ENCODE data around the gene SLC2A13. TPM values are rescaled to one million over a fixed set of nuclear protein-coding genes. Genes with fewer than 3 reads are reported as not detected.

Gene SLC2A13
- total and polyA plus RNA-seq, 4 donors: 3.2 to 21.4 (median 7.4) TPM

GRCh38 chr12:39777465-39777864 lies 328.4 kb downstream of the SLC2A13 start:
- Histone ChIP-seq H3K9me3 (ENCODE audit: control insufficient read depth in 4 of 4, insufficient read depth in 3 of 4, low read length in 3 of 4) (no peaks in the 10 kb centered on the region), H3K27me3 (ENCODE audit: control insufficient read depth in 3 of 3, insufficient read depth in 3 of 3, low read length in 2 of 3) (no peaks in the 10 kb centered on the region), H3K9ac (ENCODE audit: insufficient read depth in 1 of 2, low read length in 2 of 2) (no peak overlapping the region), H3K27ac (ENCODE audit: low read depth in 1 of 2, low read length in 1 of 2) (no peak overlapping the region), H3K4me3 (no peak overlapping the region), H3K4me1 (ENCODE audit: control insufficient read depth in 5 of 5, insufficient read depth in 5 of 5, low read length in 5 of 5) (peaks cover 0 to 11% (median 0%) of the 10 kb centered on the region in 5 donors), H3K36me3 (ENCODE audit: control insufficient read depth in 4 of 4, insufficient read depth in 4 of 4, low read length in 4 of 4) (no peaks in the 10 kb centered on the region)
- no peak for ATAC-seq (ENCODE audit: insufficient read depth, low FRiP score)
- TF ChIP-seq CTCF (IDR thresholded peaks at IDR 0.05; ENCODE audit: control extremely low read depth, extremely low read depth): no peak
- no peak for DNase-seq
- 94 to 95% methylated on average over 11 of the region's 11 CpGs for WGBS, 2 donors

- Histone ChIP-seq H3K36me3 (ENCODE audit: control insufficient read depth in 4 of 4, insufficient read depth in 4 of 4, low read length in 4 of 4) (no peaks in the 10 kb centered on the region), H3K27ac (ENCODE audit: low read depth in 1 of 2, low read length in 1 of 2) (no peak overlapping the region), H3K27me3 (ENCODE audit: control insufficient read depth in 3 of 3, insufficient read depth in 3 of 3, low read length in 2 of 3) (no peaks in the 10 kb centered on the region), H3K4me1 (ENCODE audit: control insufficient read depth in 5 of 5, insufficient read depth in 5 of 5, low read length in 5 of 5) (no peaks in the 10 kb centered on the region), H3K4me3 (no peak overlapping the region), H3K9ac (ENCODE audit: insufficient read depth in 1 of 2, low read length in 2 of 2) (no peak overlapping the region), H3K9me3 (ENCODE audit: control insufficient read depth in 4 of 4, insufficient read depth in 3 of 4, low read length in 3 of 4) (no peaks in the 10 kb centered on the region)
- WGBS, 2 donors: 96 to 97% methylated on average over 2 of the region's 2 CpGs
- no peak for TF ChIP-seq CTCF (IDR thresholded peaks at IDR 0.05; ENCODE audit: control extremely low read depth, extremely low read depth)
- no peak for DNase-seq
- no peak for ATAC-seq (ENCODE audit: insufficient read depth, low FRiP score)
Observed at GRCh38 chr12:39773266-39773665, 332.6 kb downstream of the SLC2A13 start.

GRCh38 chr12:39772821-39773259 lies 333.0 kb downstream of the SLC2A13 start:
- Histone ChIP-seq H3K4me3 (no peak overlapping the region), H3K9me3 (ENCODE audit: control insufficient read depth in 4 of 4, insufficient read depth in 3 of 4, low read length in 3 of 4) (no peaks in the 10 kb centered on the region), H3K27ac (ENCODE audit: low read depth in 1 of 2, low read length in 1 of 2) (no peak overlapping the region), H3K4me1 (ENCODE audit: control insufficient read depth in 5 of 5, insufficient read depth in 5 of 5, low read length in 5 of 5) (no peaks in the 10 kb centered on the region), H3K36me3 (ENCODE audit: control insufficient read depth in 4 of 4, insufficient read depth in 4 of 4, low read length in 4 of 4) (no peaks in the 10 kb centered on the region), H3K9ac (ENCODE audit: insufficient read depth in 1 of 2, low read length in 2 of 2) (no peak overlapping the region), H3K27me3 (ENCODE audit: control insufficient read depth in 3 of 3, insufficient read depth in 3 of 3, low read length in 2 of 3) (no peaks in the 10 kb centered on the region)
- 55 to 72% methylated on average over 3 of the region's 3 CpGs for WGBS, 2 donors
- TF ChIP-seq CTCF (IDR thresholded peaks at IDR 0.05; ENCODE audit: control extremely low read depth, extremely low read depth): no peak
- DNase-seq (no peak), ATAC-seq (ENCODE audit: insufficient read depth, low FRiP score) (peak; percentile 13)

GRCh38 chr12:39771456-39771855 lies 334.4 kb downstream of the SLC2A13 start:
- no peak overlapping the region for H3K9ac ChIP-seq (ENCODE audit: insufficient read depth in 1 of 2, low read length in 2 of 2)
- H3K9me3 ChIP-seq (ENCODE audit: control insufficient read depth in 4 of 4, insufficient read depth in 3 of 4, low read length in 3 of 4): no peaks in the 10 kb centered on the region
- DNase-seq: no peak
- no peak overlapping the region for H3K4me3 ChIP-seq
- WGBS, 2 donors: 94 to 98% methylated on average over 1 of the region's 1 CpG
- no peaks in the 10 kb centered on the region for H3K36me3 ChIP-seq (ENCODE audit: control insufficient read depth in 4 of 4, insufficient read depth in 4 of 4, low read length in 4 of 4)
- no peak for TF ChIP-seq CTCF (IDR thresholded peaks at IDR 0.05; ENCODE audit: control extremely low read depth, extremely low read depth)
- no peak overlapping the region for H3K27ac ChIP-seq (ENCODE audit: low read depth in 1 of 2, low read length in 1 of 2)
- no peak for ATAC-seq (ENCODE audit: insufficient read depth, low FRiP score)
- no peaks in the 10 kb centered on the region for H3K4me1 ChIP-seq (ENCODE audit: control insufficient read depth in 5 of 5, insufficient read depth in 5 of 5, low read length in 5 of 5)
- no peaks in the 10 kb centered on the region for H3K27me3 ChIP-seq (ENCODE audit: control insufficient read depth in 3 of 3, insufficient read depth in 3 of 3, low read length in 2 of 3)

All from lung (tissue), 12 donors.